Measurements from ENCODE around the gene UPF1.

UPF1 gene

GRCh38 chr19:18847549-18848463, 16.0 kb downstream of the UPF1 start:
- no peak for TF ChIP-seq CTCF (IDR thresholded peaks at IDR 0.05; ENCODE audit: insufficient read depth, low read length, poor library complexity, severe bottlenecking)
- Histone ChIP-seq H3K9me2 (replicated peaks; ENCODE audit: insufficient read depth, low read length) (no peaks in the 10 kb centered on the region), H3K36me3 (ENCODE audit: low read length) (peaks cover 10% of the 10 kb centered on the region; the same call in 1 of the 2 replicates), H3K9me3 (ENCODE audit: insufficient read depth, low read length) (no peaks in the 10 kb centered on the region), H3K9ac (ENCODE audit: low read length) (no peak overlapping the region), H2AFZ (ENCODE audit: low read depth, low read length, severe bottlenecking) (no peak overlapping the region), H3K4me3 (ENCODE audit: insufficient read depth, low read length, poor library complexity, severe bottlenecking) (no peak overlapping the region), H3K79me2 (ENCODE audit: insufficient read depth, low read length) (peaks cover 73% of the 10 kb centered on the region), H4K20me1 (ENCODE audit: low read depth, low read length) (peaks cover 9% of the 10 kb centered on the region; the same call in 1 of the 2 replicates), H3F3A (ENCODE audit: insufficient read depth) (peaks cover 4% of the 10 kb centered on the region; the same call in 1 of the 2 replicates), H3K4me2 (ENCODE audit: low read depth, low read length, poor library complexity, severe bottlenecking) (no peak overlapping the region), H3K27ac (ENCODE audit: low read depth, low read length) (no peak overlapping the region), H3K27me3 (ENCODE audit: low read length) (no peaks in the 10 kb centered on the region)

DNA sequence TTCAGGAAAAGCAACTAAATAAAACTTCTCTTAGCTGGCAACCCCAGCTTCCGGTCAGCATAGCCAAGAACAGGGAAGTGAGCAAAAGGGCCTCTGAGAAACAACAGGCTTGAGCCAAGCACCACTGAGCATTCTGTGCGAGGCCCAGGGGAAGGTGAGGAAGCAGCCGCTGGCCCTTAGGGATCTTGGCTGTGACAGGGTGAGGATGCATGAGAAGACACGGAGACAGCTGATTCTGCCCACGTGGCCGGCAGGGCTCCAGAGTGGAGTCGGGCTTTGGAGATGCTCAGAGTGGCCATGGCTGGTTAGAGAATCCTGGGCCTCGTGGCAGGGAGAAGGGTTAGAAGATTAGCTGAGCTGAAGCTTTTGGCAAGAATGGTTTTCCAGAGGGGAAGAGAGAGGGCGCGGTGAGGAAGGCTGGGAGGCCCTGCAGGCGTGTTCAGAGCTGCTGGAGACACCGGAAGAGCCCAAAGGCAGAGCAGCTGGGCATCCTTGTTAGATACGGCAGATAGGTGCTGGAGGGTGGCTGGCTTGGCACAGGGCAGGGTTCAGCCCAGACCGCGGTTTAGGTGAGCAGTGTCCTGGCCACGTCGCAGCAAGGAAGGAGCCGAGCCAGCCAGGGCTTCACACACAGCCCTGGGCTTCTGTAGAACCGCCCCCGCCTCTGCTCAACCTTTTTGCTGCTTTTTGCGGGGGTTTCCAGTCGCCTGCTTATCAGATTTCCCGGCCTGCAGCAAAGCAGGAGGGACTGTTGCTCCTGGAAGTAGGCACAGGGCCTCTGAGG, 17.3 kb downstream of the UPF1 start:
- peaks cover 10% of the 10 kb centered on the region; the same call in 1 of the 2 replicates for H3K36me3 ChIP-seq (ENCODE audit: low read length)
- no peak overlapping the region for H3K4me3 ChIP-seq (ENCODE audit: insufficient read depth, low read length, poor library complexity, severe bottlenecking)
- no peak overlapping the region for H3K4me2 ChIP-seq (ENCODE audit: low read depth, low read length, poor library complexity, severe bottlenecking)
- H3K9me3 ChIP-seq (ENCODE audit: insufficient read depth, low read length): no peaks in the 10 kb centered on the region
- H3F3A ChIP-seq (ENCODE audit: insufficient read depth): no peaks in the 10 kb centered on the region
- peaks cover 60% of the 10 kb centered on the region for H3K79me2 ChIP-seq (ENCODE audit: insufficient read depth, low read length)
- H3K9me2 ChIP-seq (replicated peaks; ENCODE audit: insufficient read depth, low read length): no peaks in the 10 kb centered on the region
- no peak overlapping the region for H3K9ac ChIP-seq (ENCODE audit: low read length)
- H3K27me3 ChIP-seq (ENCODE audit: low read length): no peaks in the 10 kb centered on the region
- no peak overlapping the region for H2AFZ ChIP-seq (ENCODE audit: low read depth, low read length, severe bottlenecking)
- no peak overlapping the region for H3K27ac ChIP-seq (ENCODE audit: low read depth, low read length)
- TF ChIP-seq EZH2phosphoT487 (conservative IDR thresholded peaks at IDR 0.05; ENCODE audit: low read length) (no peak), CTCF (IDR thresholded peaks at IDR 0.05; ENCODE audit: insufficient read depth, low read length, poor library complexity, severe bottlenecking) (no peak)
- peaks cover 9% of the 10 kb centered on the region; the same call in 1 of the 2 replicates for H4K20me1 ChIP-seq (ENCODE audit: low read depth, low read length)

DNA sequence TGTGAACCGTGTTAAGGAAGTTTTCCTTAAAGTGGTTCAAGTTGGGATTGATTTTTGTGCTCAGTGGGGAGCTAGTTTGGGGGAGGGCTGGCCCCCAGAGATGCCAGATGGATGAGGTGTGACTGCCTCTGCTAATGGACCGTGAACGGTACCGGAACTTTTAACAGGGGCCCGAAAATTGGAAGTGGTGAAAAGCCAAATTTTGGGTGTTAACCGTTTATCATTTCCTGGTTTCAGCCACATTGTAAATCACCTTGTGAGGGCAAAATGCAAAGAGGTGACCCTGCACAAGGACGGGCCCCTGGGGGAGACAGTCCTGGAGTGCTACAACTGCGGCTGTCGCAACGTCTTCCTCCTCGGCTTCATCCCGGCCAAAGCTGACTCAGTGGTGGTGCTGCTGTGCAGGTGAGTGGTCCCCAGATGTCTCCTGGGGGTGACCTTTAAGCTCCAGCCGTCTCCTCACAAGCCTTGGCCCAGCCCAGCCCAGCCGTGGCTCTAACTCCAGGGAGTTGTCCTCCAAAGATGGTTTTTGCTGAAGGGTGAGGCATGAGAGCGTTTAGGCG, 18.2 kb downstream of the UPF1 start:
- H4K20me1 ChIP-seq (ENCODE audit: low read depth, low read length): peaks cover 4% of the 10 kb centered on the region; the same call in 1 of the 2 replicates
- H3K36me3 ChIP-seq (ENCODE audit: low read length): peaks cover 10% of the 10 kb centered on the region; the same call in 1 of the 2 replicates
- H3K79me2 ChIP-seq (ENCODE audit: insufficient read depth, low read length): peaks cover 52% of the 10 kb centered on the region

More for the DNA sequence above, 18.2 kb downstream of the UPF1 start:
- Histone ChIP-seq H3K27ac (ENCODE audit: low read depth, low read length) (no peak overlapping the region), H3F3A (ENCODE audit: insufficient read depth) (no peaks in the 10 kb centered on the region), H3K27me3 (ENCODE audit: low read length) (no peaks in the 10 kb centered on the region), H3K4me3 (ENCODE audit: insufficient read depth, low read length, poor library complexity, severe bottlenecking) (no peak overlapping the region), H2AFZ (ENCODE audit: low read depth, low read length, severe bottlenecking) (no peak overlapping the region), H3K4me2 (ENCODE audit: low read depth, low read length, poor library complexity, severe bottlenecking) (no peak overlapping the region), H3K9me2 (replicated peaks; ENCODE audit: insufficient read depth, low read length) (no peaks in the 10 kb centered on the region), H3K9me3 (ENCODE audit: insufficient read depth, low read length) (no peaks in the 10 kb centered on the region), H3K9ac (ENCODE audit: low read length) (no peak overlapping the region)
- TF ChIP-seq EZH2phosphoT487 (conservative IDR thresholded peaks at IDR 0.05; ENCODE audit: low read length): no peak
- TF ChIP-seq CTCF (IDR thresholded peaks at IDR 0.05; ENCODE audit: insufficient read depth, low read length, poor library complexity, severe bottlenecking): no peak
